WTC11 (cell line): ENCODE measurements around the gene DR1. TPM values are rescaled to one million over a fixed set of nuclear protein-coding genes. Genes with fewer than 3 reads are reported as not detected.

ENCODE experiments used
- ATF1 ChIP-seq: sonication (generic); formaldehyde crosslinking; IDR thresholded peaks from 2 replicates; pipeline ENCODE4 v1.8.1; 2023; ENCODE audit warnings: mild to moderate bottlenecking, moderate library complexity, missing genetic modification reagents
- ATF2 ChIP-seq: sonication (generic); formaldehyde crosslinking; IDR thresholded peaks from 2 replicates; pipeline ENCODE4 v1.8.1; 2022; ENCODE audit warnings: low read depth, missing genetic modification reagents, borderline replicate concordance
- E2F4 ChIP-seq: sonication (generic); formaldehyde crosslinking; IDR thresholded peaks from 2 replicates; pipeline ENCODE4 v1.8.1; 2022; ENCODE audit warnings: low read depth, mild to moderate bottlenecking, moderate library complexity, missing genetic modification reagents, borderline replicate concordance
- E2F5 ChIP-seq: sonication (generic); formaldehyde crosslinking; IDR thresholded peaks from 2 replicates; pipeline ENCODE4 v1.8.1; 2022; ENCODE audit warnings: mild to moderate bottlenecking, moderate library complexity, missing genetic modification reagents
- ERG ChIP-seq: fragments of 250-450 bp; sonication (Bioruptor Pico); IDR thresholded peaks from 2 replicates; pipeline ENCODE4 v1.8.0; 2021; ENCODE audit warnings: mild to moderate bottlenecking
- FOXJ3 ChIP-seq: sonication (generic); formaldehyde crosslinking; IDR thresholded peaks from 2 replicates; pipeline ENCODE4 v1.9.0; 2021; ENCODE audit warnings: missing genetic modification reagents, mild to moderate bottlenecking, borderline replicate concordance
- GRHL2 ChIP-seq: fragments of 250-450 bp; sonication (Bioruptor Pico); IDR thresholded peaks from 2 replicates; pipeline ENCODE4 v1.8.0; 2022; ENCODE audit warnings: mild to moderate bottlenecking, moderate library complexity; ENCODE audit not compliant: insufficient replicate concordance, severe bottlenecking
- JUN ChIP-seq: sonication (generic); formaldehyde crosslinking; IDR thresholded peaks from 2 replicates; pipeline ENCODE4 v1.8.0; 2023; ENCODE audit warnings: mild to moderate bottlenecking, missing genetic modification reagents
- KAT7 ChIP-seq: sonication (generic); formaldehyde crosslinking; IDR thresholded peaks from 2 replicates; pipeline ENCODE4 v1.8.1; 2023; ENCODE audit warnings: missing genetic modification reagents, mild to moderate bottlenecking, borderline replicate concordance
- MYBL2 ChIP-seq: sonication (generic); formaldehyde crosslinking; IDR thresholded peaks from 2 replicates; pipeline ENCODE4 v1.8.1; 2023; ENCODE audit warnings: mild to moderate bottlenecking, moderate library complexity, missing genetic modification reagents
- NR2C2 ChIP-seq: sonication (generic); formaldehyde crosslinking; IDR thresholded peaks from 2 replicates; pipeline ENCODE4 v1.8.0; 2022; ENCODE audit warnings: mild to moderate bottlenecking, missing genetic modification reagents
- OVOL2 ChIP-seq: fragments of 250-450 bp; sonication (Bioruptor Pico); IDR thresholded peaks from 2 replicates; pipeline ENCODE4 v1.9.0; 2021; ENCODE audit warnings: mild to moderate bottlenecking, borderline replicate concordance
- PREB ChIP-seq: sonication (generic); formaldehyde crosslinking; IDR thresholded peaks from 2 replicates; pipeline ENCODE4 v1.8.1; 2022; ENCODE audit warnings: mild to moderate bottlenecking, missing genetic modification reagents, moderate library complexity, borderline replicate concordance
- PRRX2 ChIP-seq: fragments of 250-450 bp; sonication (Bioruptor Pico); IDR thresholded peaks from 2 replicates; pipeline ENCODE4 v1.8.0; 2021; ENCODE audit warnings: mild to moderate bottlenecking
- TEAD1 ChIP-seq: sonication (generic); formaldehyde crosslinking; IDR thresholded peaks from 2 replicates; pipeline ENCODE4 v1.8.0; 2022; ENCODE audit warnings: mild to moderate bottlenecking, missing genetic modification reagents
- TP53 ChIP-seq: sonication (generic); formaldehyde crosslinking; IDR thresholded peaks from 2 replicates; pipeline ENCODE4 v1.8.1; 2023; ENCODE audit warnings: mild to moderate bottlenecking, missing genetic modification reagents
- ZNF121 ChIP-seq: sonication (generic); formaldehyde crosslinking; IDR thresholded peaks from 2 replicates; pipeline ENCODE4 v1.8.0; 2023; ENCODE audit warnings: missing genetic modification reagents
- ZNF138 ChIP-seq: sonication (generic); formaldehyde crosslinking; conservative IDR thresholded peaks from 2 replicates; pipeline ENCODE4 v1.8.1; 2022; ENCODE audit warnings: mild to moderate bottlenecking, moderate library complexity, missing genetic modification reagents
- ZNF317 ChIP-seq: sonication (generic); formaldehyde crosslinking; IDR thresholded peaks from 2 replicates; pipeline ENCODE4 v1.8.1; 2023; ENCODE audit warnings: low read depth, mild to moderate bottlenecking, moderate library complexity, missing genetic modification reagents, borderline replicate concordance
- ZNF512 ChIP-seq: sonication (generic); formaldehyde crosslinking; IDR thresholded peaks from 2 replicates; pipeline ENCODE4 v1.8.1; 2022; ENCODE audit warnings: missing genetic modification reagents, borderline replicate concordance
- ZNF532 ChIP-seq: fragments of 250-450 bp; sonication (Bioruptor Pico); IDR thresholded peaks from 2 replicates; pipeline ENCODE4 v1.9.0; 2021; ENCODE audit warnings: mild to moderate bottlenecking, borderline replicate concordance
- ZNF671 ChIP-seq: fragments of 250-450 bp; sonication (Bioruptor Pico); IDR thresholded peaks from 2 replicates; pipeline ENCODE4 v1.8.0; 2021; ENCODE audit warnings: mild to moderate bottlenecking
- ZSCAN18 ChIP-seq: fragments of 250-450 bp; sonication (Bioruptor Pico); IDR thresholded peaks from 2 replicates; pipeline ENCODE4 v2.1.2; 2022; ENCODE audit warnings: mild to moderate bottlenecking, moderate library complexity
- total RNA-seq: library from RNA; stranded (reverse); gene quantifications from 3 replicates; pipeline ENCODE4 v1.2.3, GENCODE V29; 2021

DR1 gene
- total RNA-seq, 1 experiment from 2014 or later, result 62.8 TPM

- TF ChIP-seq PRRX2 (CRISPR knock-in tag) (no peak), ZNF138 (0 out of 2 replicates have a peak, but pooled peaks have one; percentile 68), GRHL2 (CRISPR knock-in tag) (no peak), E2F5 (CRISPR knock-in tag) (peak; percentile 92), ZSCAN18 (CRISPR knock-in tag) (no peak), KAT7 (CRISPR knock-in tag) (no peak), ZNF512 (CRISPR knock-in tag) (no peak), TEAD1 (CRISPR knock-in tag) (peak; percentile 91; the same call in 1 of the 2 replicates), PREB (no peak), ZNF317 (CRISPR knock-in tag) (no peak), ZNF532 (no peak), NR2C2 (CRISPR knock-in tag) (no peak), ATF1 (peak; percentile 76; the same call in 1 of the 2 replicates), JUN (CRISPR knock-in tag) (no peak), MYBL2 (CRISPR knock-in tag) (peak; percentile 94), FOXJ3 (CRISPR knock-in tag) (no peak), ZNF121 (CRISPR knock-in tag) (no peak), E2F4 (CRISPR knock-in tag) (0 out of 2 replicates have a peak, but pooled peaks have one; percentile 37), TP53 (CRISPR knock-in tag) (peak; percentile 66; the same call in 1 of the 2 replicates), OVOL2 (CRISPR knock-in tag) (no peak), ATF2 (no peak), ZNF671 (CRISPR knock-in tag) (no peak), ERG (CRISPR knock-in tag) (no peak)
These were observed at the start of gene DR1 (continued) for GRCh38 chr1:93345633-93346420.
